Kidney epithelial cell (primary cell): ENCODE measurements around the gene MT1A. TPM values are rescaled to one million over a fixed set of nuclear protein-coding genes. Genes with fewer than 3 reads are reported as not detected.

ENCODE experiments used
- DNase-seq: peaks from one replicate; pipeline ENCODE4 v3.0.0-alpha.2; 2010; ENCODE audit warnings: low read depth
- H3K27me3 ChIP-seq: 2 replicates; pipeline ENCODE4 v1.6.0; 2011; ENCODE audit warnings: low read length; ENCODE audit not compliant: control insufficient read depth, insufficient read depth
- H3K36me3 ChIP-seq: 2 replicates; pipeline ENCODE4 v1.5.1; 2011; ENCODE audit warnings: low read length; ENCODE audit not compliant: control insufficient read depth, insufficient read depth
- H3K4me3 ChIP-seq: 2 replicates; pipeline ENCODE4 v1.5.1; 2011; ENCODE audit warnings: low read depth, mild to moderate bottlenecking, control low read depth, low read length
- total RNA-seq: library from RNA; depleted of rRNA; stranded (reverse); fragments of >200 nt; gene quantifications from 2 replicates; pipeline ENCODE4 v1.2.3, GENCODE V29; 2015
- TF ChIP-seq, protein P1 (sequence below): IDR thresholded peaks from 2 replicates; pipeline ENCODE4 v1.5.1; 2011; ENCODE audit warnings: mild to moderate bottlenecking, moderate library complexity, low read length, control low read depth, inconsistent platforms; ENCODE audit not compliant: insufficient read depth, poor library complexity, severe bottlenecking

The MT1A gene
- total RNA-seq, 1 donor from 2014 or later: not detected

DNA sequence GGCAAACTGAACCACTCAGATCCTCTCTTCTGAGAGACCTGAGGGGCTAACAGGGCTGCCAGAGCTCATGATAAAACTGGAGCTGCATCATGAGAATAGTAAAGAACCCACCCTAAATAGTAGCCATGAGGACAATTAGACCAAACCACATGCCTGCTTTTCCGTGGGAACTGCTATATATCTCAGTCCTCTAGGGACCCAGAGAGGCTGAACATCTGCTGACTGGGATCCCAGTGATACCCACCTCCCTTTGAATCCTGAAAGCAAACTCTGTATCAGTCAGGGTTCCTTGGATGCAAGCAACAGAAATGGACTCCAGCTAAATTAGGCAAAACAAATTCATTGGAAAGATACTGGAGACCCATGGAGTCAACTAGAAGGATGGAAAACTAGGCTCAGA is 50.3 kb downstream of the MT1A start:
- TF ChIP-seq, protein P1, sequence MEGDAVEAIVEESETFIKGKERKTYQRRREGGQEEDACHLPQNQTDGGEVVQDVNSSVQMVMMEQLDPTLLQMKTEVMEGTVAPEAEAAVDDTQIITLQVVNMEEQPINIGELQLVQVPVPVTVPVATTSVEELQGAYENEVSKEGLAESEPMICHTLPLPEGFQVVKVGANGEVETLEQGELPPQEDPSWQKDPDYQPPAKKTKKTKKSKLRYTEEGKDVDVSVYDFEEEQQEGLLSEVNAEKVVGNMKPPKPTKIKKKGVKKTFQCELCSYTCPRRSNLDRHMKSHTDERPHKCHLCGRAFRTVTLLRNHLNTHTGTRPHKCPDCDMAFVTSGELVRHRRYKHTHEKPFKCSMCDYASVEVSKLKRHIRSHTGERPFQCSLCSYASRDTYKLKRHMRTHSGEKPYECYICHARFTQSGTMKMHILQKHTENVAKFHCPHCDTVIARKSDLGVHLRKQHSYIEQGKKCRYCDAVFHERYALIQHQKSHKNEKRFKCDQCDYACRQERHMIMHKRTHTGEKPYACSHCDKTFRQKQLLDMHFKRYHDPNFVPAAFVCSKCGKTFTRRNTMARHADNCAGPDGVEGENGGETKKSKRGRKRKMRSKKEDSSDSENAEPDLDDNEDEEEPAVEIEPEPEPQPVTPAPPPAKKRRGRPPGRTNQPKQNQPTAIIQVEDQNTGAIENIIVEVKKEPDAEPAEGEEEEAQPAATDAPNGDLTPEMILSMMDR: no peak
- Histone ChIP-seq H3K4me3 (no peak overlapping the region), H3K36me3 (no peaks in the 10 kb centered on the region), H3K27me3 (no peaks in the 10 kb centered on the region)
- DNase-seq: no peak

DNA sequence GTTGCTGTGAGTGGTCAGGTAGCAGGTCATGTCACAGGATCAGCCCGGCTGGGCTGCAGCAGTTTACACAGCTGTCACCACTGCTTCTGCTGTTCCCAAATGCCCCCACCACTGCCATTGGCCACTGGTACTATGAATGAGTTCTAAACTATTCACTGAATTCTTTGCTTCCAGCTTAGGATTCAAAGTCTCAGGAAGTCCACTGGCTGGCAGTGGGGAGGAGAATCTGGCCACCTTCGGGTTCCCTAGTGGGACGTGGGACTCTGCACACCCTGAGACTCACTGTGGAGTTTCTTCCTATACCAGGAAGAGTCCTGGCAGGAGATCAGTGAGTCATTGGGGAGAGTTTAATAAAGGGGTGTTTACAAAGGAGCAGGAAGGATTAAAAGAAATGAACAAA is 50.7 kb downstream of the MT1A start:
- no peak for DNase-seq
- H3K4me3 ChIP-seq: no peak overlapping the region
- TF ChIP-seq, protein P1: no peak
- no peaks in the 10 kb centered on the region for H3K27me3 ChIP-seq
- H3K36me3 ChIP-seq: no peaks in the 10 kb centered on the region

Other genes with a start within 250 kb of the MT1A start
- 131 and 133 TPM in 2 replicates for gene AMFR, start 213.1 kb upstream of the MT1A start, total RNA-seq
- gene NUDT21, start 187.3 kb upstream of the MT1A start, total RNA-seq: 59.8 and 89.7 TPM in 2 replicates
- gene OGFOD1, start 187.1 kb upstream of the MT1A start, total RNA-seq: 41.3 and 75.8 TPM in 2 replicates
- 27.9 and 34.2 TPM in 2 replicates for gene BBS2, start 118.6 kb upstream of the MT1A start, total RNA-seq
- gene MT4, start 73.6 kb upstream of the MT1A start, total RNA-seq: not detected in 2 replicates
- gene MT3, start 49.1 kb upstream of the MT1A start, total RNA-seq: not detected in 2 replicates
- gene MT2A, start 30.1 kb upstream of the MT1A start, total RNA-seq: 139 and 338 TPM in 2 replicates
- gene MT1E, start 12.9 kb upstream of the MT1A start, total RNA-seq: 75.8 and 110 TPM in 2 replicates
- 1.9 and 4.3 TPM in 2 replicates for gene MT1M, start 6.0 kb upstream of the MT1A start, total RNA-seq
- not detected in 2 replicates for gene MT1B, start 13.2 kb downstream of the MT1A start, total RNA-seq
- 7.9 and 9.4 TPM in 2 replicates for gene MT1F, start 19.3 kb downstream of the MT1A start, total RNA-seq
- gene MT1G, start 29.4 kb downstream of the MT1A start, total RNA-seq: 0.75 and 14.8 TPM in 2 replicates
- not detected in 2 replicates for gene MT1H, start 31.1 kb downstream of the MT1A start, total RNA-seq
- 18.1 and 19.6 TPM in 2 replicates for gene MT1X, start 43.8 kb downstream of the MT1A start, total RNA-seq
- 60.2 and 65.9 TPM in 2 replicates for gene NUP93, start 91.5 kb downstream of the MT1A start, total RNA-seq
- gene SLC12A3, start 226.5 kb downstream of the MT1A start, total RNA-seq: 0.08 TPM in 1 of 2 replicates, not detected in the other